Endothelial cell of umbilical vein (primary cell): ENCODE measurements around the gene ACO2. TPM values are rescaled to one million over a fixed set of nuclear protein-coding genes. Genes with fewer than 3 reads are reported as not detected.
"Not testable (repeated sequence)": the region's sequence is repeated elsewhere in the genome, so short reads cannot be mapped to it uniquely, and the experiment has no call there.

Source experiments
- BruUV-seq: library from RNA; stranded (reverse); fragments of 400-500 nt; replicated peaks from 2 replicates; lab custom pipeline; 2021; lab: Mats Ljungman, UMichigan
- CTCF ChIA-PET: fragments of 300-600, 350-600 bp; sonication (Branson Sonifier 250); formaldehyde crosslinking; loops from one replicate; lab custom pipeline; 2021; ENCODE audit warnings: antibody characterized with exemption, inconsistent platforms; lab: Charles Lee
- POLR2A ChIA-PET: fragments of 300-600, 350-600 bp; sonication (Branson Sonifier 250); formaldehyde crosslinking; loops from one replicate; lab custom pipeline; 2021; ENCODE audit warnings: antibody characterized with exemption, inconsistent platforms; lab: Charles Lee
- DNase-seq: peaks from one replicate; pipeline ENCODE4 v3.0.0-alpha.2; 2011; ENCODE audit warnings: low read depth, low spot score
- FAIRE-seq: peaks from 2 replicates; lab custom pipeline; 2011; peaks lifted over from hg19 to GRCh38; lab: Jason Lieb, UNC
- H2AFZ ChIP-seq: 2 replicates; pipeline ENCODE4 v1.6.0; 2012; ENCODE audit warnings: low read depth, low read length, control low read depth, inconsistent platforms
- H3K27ac ChIP-seq: 2 replicates; pipeline ENCODE4 v1.5.1; 2011; ENCODE audit warnings: low read depth, mild to moderate bottlenecking, control low read depth, low read length, moderate library complexity; ENCODE audit not compliant: insufficient read depth
- H3K27me3 ChIP-seq, 2 experiments: 2 replicates each; pipeline versions ENCODE4 v1.6.0 to v1.6.1; 2011; ENCODE audit warnings: low read length in 2 of 2, mixed read lengths in 1 of 2; ENCODE audit not compliant: control insufficient read depth in 2 of 2, insufficient read depth in 2 of 2
- H3K36me3 ChIP-seq, 2 experiments: 2 replicates in 1 of 2; 3 replicates in 1 of 2; pipeline ENCODE4 v1.5.1; 2011; ENCODE audit warnings: low read length in 2 of 2, mild to moderate bottlenecking in 1 of 2, moderate library complexity in 1 of 2; ENCODE audit not compliant: control insufficient read depth in 2 of 2, insufficient read depth in 2 of 2; ENCODE audit errors: extremely low read depth in 1 of 2
- H3K4me1 ChIP-seq: 3 replicates; pipeline ENCODE4 v1.5.1; 2011; ENCODE audit warnings: mild to moderate bottlenecking, low read length; ENCODE audit not compliant: control insufficient read depth, insufficient read depth; ENCODE audit errors: extremely low read depth
- H3K4me2 ChIP-seq: 2 replicates; pipeline ENCODE4 v1.6.1; 2011; ENCODE audit warnings: low read length, control low read depth, mixed read lengths; ENCODE audit not compliant: insufficient read depth
- H3K4me3 ChIP-seq, 3 experiments: fragments of 200-600 bp in 1 of 3; sonication (generic), shearing (Covaris generic) in 1 of 3; replicated peaks in 1 of 3; 2 replicates each; pipeline ENCODE4 v1.5.1; 2011 to 2016; ENCODE audit warnings: control low read depth in 3 of 3, low read length in 3 of 3, mild to moderate bottlenecking in 2 of 3, inconsistent platforms in 1 of 3, low read depth in 1 of 3, moderate library complexity in 1 of 3; ENCODE audit not compliant: insufficient read depth in 1 of 3
- H3K79me2 ChIP-seq: 2 replicates; pipeline ENCODE4 v1.6.0; 2012; ENCODE audit warnings: low read length, inconsistent platforms; ENCODE audit not compliant: control insufficient read depth, insufficient read depth
- H3K9ac ChIP-seq: replicated peaks from 2 replicates; pipeline ENCODE3; 2011; ENCODE audit warnings: low read length, control low read depth; ENCODE audit not compliant: insufficient read depth; ENCODE audit errors: extremely low read depth
- H3K9me1 ChIP-seq: replicated peaks from 3 replicates; pipeline ENCODE4 v1.6.0; 2011; ENCODE audit warnings: mild to moderate bottlenecking, low read length; ENCODE audit not compliant: control insufficient read depth, insufficient read depth; ENCODE audit errors: extremely low read depth
- H3K9me3 ChIP-seq: replicated peaks from 2 replicates; pipeline ENCODE4 v1.5.1; 2012; ENCODE audit warnings: low read length, inconsistent platforms; ENCODE audit not compliant: control insufficient read depth, insufficient read depth
- H4K20me1 ChIP-seq: replicated peaks from 2 replicates; pipeline ENCODE3; 2011; ENCODE audit warnings: mild to moderate bottlenecking, low read length; ENCODE audit not compliant: control insufficient read depth, insufficient read depth; ENCODE audit errors: extremely low read depth
- CTCF ChIP-seq, 2 donors: IDR thresholded peaks; 1 replicate in 1 of 2; 2 replicates in 1 of 2; pipeline ENCODE4 v1.5.1; 2011; ENCODE audit warnings: low read length in 2 of 2, mild to moderate bottlenecking in 2 of 2, moderate library complexity in 2 of 2, control low read depth in 1 of 2, inconsistent platforms in 1 of 2, low read depth in 1 of 2; ENCODE audit not compliant: insufficient read depth in 1 of 2; ENCODE audit errors: extremely low read depth in 1 of 2
- EZH2 ChIP-seq: IDR thresholded peaks from 2 replicates; pipeline ENCODE4 v1.6.1; 2012; ENCODE audit warnings: borderline replicate concordance, low read depth, mild to moderate bottlenecking, moderate library complexity, low read length, inconsistent platforms; ENCODE audit not compliant: severe bottlenecking
- FOS ChIP-seq: IDR thresholded peaks from 2 replicates; pipeline ENCODE4 v1.6.1; 2011; ENCODE audit warnings: mild to moderate bottlenecking, low read length, moderate library complexity, borderline replicate concordance; ENCODE audit not compliant: insufficient read depth
- GATA2 ChIP-seq: IDR thresholded peaks from 2 replicates; pipeline ENCODE4 v1.7.0; 2011; ENCODE audit warnings: low read depth, mild to moderate bottlenecking, moderate library complexity, mixed read lengths, low read length; ENCODE audit not compliant: insufficient read length, insufficient read depth
- JUN ChIP-seq: IDR thresholded peaks from 2 replicates; pipeline ENCODE4 v1.6.1; 2011; ENCODE audit warnings: borderline replicate concordance, low read depth; ENCODE audit not compliant: insufficient read length, insufficient read depth
- MAX ChIP-seq: IDR thresholded peaks from 2 replicates; pipeline ENCODE4 v1.6.1; 2011; ENCODE audit not compliant: insufficient read depth, insufficient read length
- MYC ChIP-seq: IDR thresholded peaks from one replicate; pipeline ENCODE4 v1.6.1; 2011; ENCODE audit warnings: mild to moderate bottlenecking, low read depth, low read length
- POLR2A ChIP-seq: IDR thresholded peaks from 2 replicates; pipeline ENCODE4 v1.6.1; 2012; ENCODE audit warnings: low read depth, mild to moderate bottlenecking, control low read depth, low read length
- POLR2AphosphoS5 ChIP-seq: IDR thresholded peaks from 2 replicates; pipeline ENCODE4 v1.6.1; 2012; ENCODE audit warnings: low read depth, mild to moderate bottlenecking, control low read depth, low read length, moderate library complexity; ENCODE audit not compliant: insufficient read depth
- dilution Hi-C: fragments of 300-500 bp; cut with MboI; formaldehyde crosslinking; loops from one replicate; pipeline ENCODE4 v1.15.0; 2019; ENCODE audit warnings: low sequenced_read_pairs; ENCODE audit not compliant: extremely low pct_ligation_motif_present
- intact Hi-C: fragments of 100-400 bp; cut with micrococcal nuclease; formaldehyde crosslinking; loops from one replicate; pipeline ENCODE4 v1.10.0; 2022
- polyA plus RNA-seq, 4 experiments: library from polyadenylated mRNA; depleted of rRNA in 3 of 4; stranded (reverse) in 3 of 4; unstranded in 1 of 4; fragments of >200 nt; gene quantifications; 2 replicates each; pipeline versions ENCODE4 v1.2.1 to v1.2.3, GENCODE V29; 2011 to 2012; ENCODE audit warnings: missing spikeins in 1 of 4
- total RNA-seq: library from RNA; stranded (reverse); gene quantifications from 2 replicates; pipeline ENCODE4 v1.2.3, GENCODE V29; 2021

ACO2 gene
- total and polyA plus RNA-seq, 2 donors (not counting 3 experiments of a cell fraction or from before 2014, with no cell fraction given), result 63.8 to 79.7 TPM

DNA sequence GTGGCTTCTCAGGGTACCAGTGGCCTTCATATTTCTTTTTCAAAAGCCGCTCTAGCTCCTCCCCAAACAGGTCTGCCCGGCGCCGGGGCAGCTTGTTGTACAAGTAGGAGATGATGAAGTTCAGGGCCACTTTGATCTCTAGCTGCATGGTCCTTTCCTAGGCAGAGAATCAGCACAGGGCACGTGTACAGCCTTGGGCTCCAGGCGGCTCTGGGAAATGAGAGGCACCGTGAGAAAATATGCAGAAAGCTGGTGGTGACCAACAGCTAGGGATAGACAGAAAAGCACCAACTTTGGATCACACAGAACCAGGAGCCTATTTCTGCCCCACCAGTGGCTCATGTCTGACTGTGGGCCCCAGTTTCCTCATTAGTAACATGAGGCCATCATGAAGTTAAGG lies 31.7 kb upstream of the ACO2 start:
- Histone ChIP-seq H3K4me1 (no peaks in the 10 kb centered on the region), H3K36me3 (peaks cover 6 to 38% of the 10 kb centered on the region in 2 experiments), H3K27ac (no peak overlapping the region), H3K27me3 (no peaks in the 10 kb centered on the region), H3K4me3 (no peak overlapping the region), H3K4me2 (no peak overlapping the region), H3K9me3 (no peaks in the 10 kb centered on the region), H3K79me2 (peaks cover 63% of the 10 kb centered on the region), H3K9ac (no peak overlapping the region), H4K20me1 (peaks cover 1% of the 10 kb centered on the region), H2AFZ (no peak overlapping the region), H3K9me1 (no peaks in the 10 kb centered on the region)
- TF ChIP-seq FOS (no peak), GATA2 (no peak), POLR2A (no peak), MAX (no peak), EZH2 (no peak), MYC (no peak), POLR2AphosphoS5 (no peak), JUN (no peak), CTCF (IDR thresholded peaks at IDR 0.05; ENCODE audit: extremely low read depth in 1 of 2, insufficient read depth in 1 of 2, low read depth in 1 of 2, low read length in 2 of 2) (no peak)
- FAIRE-seq, result no peak
- dilution Hi-C loops (no loop called here), intact Hi-C loops (no loop called here)
- no peak for DNase-seq
- POLR2A ChIA-PET, result interaction anchor here (1.2 kb wide), 1 partner anchor 10 kb away, joined by 4 read pairs; the partner anchor contains the start of gene TOB2
- CTCF ChIA-PET, result interaction anchor here (0.5 kb wide), 1 partner anchor 463 kb away, joined by 3 read pairs; no protein-coding TSS in a partner anchor
- no TSS peak for BruUV-seq

GRCh38 chr22:41440511-41440910 lies 28.4 kb upstream of the ACO2 start:
- POLR2A ChIA-PET, H4K20me1 ChIP-seq, H3K9me1 ChIP-seq, H3K4me3 ChIP-seq, H3K4me1 ChIP-seq, DNase-seq, H3K27me3 ChIP-seq, H3K4me2 ChIP-seq, FAIRE-seq, dilution Hi-C loops, H2AFZ ChIP-seq, H3K9me3 ChIP-seq, H3K27ac ChIP-seq, CTCF ChIA-PET, H3K9ac ChIP-seq, BruUV-seq, intact Hi-C loops: not testable (repeated sequence)
- Histone ChIP-seq H3K36me3 (peaks cover 6 to 22% of the 10 kb centered on the region in 2 experiments), H3K79me2 (peaks cover 84% of the 10 kb centered on the region)
